Transverse colon (tissue), 4 donors: ENCODE results near the gene SLC22A23. TPM values are rescaled to one million over a fixed set of nuclear protein-coding genes. Genes with fewer than 3 reads are reported as not detected.

ENCODE experiments used
- DNase-seq: peaks from one replicate; pipeline ENCODE4 v3.0.0-alpha.2; 2019
- H3K27ac ChIP-seq, 4 donors: fragments of 200-600 bp; sonication (generic); 2 replicates each; pipeline ENCODE4 v1.5.1; 2016 to 2018; ENCODE audit warnings: inconsistent platforms in 4 of 4
- H3K27me3 ChIP-seq: fragments of 200-600 bp; sonication (generic); 2 replicates; pipeline ENCODE4 v1.5.1; 2017; ENCODE audit warnings: inconsistent platforms
- H3K36me3 ChIP-seq, 4 donors: fragments of 200-600 bp; sonication (generic); 2 replicates each; pipeline ENCODE4 v1.5.1; 2017 to 2019; ENCODE audit warnings: inconsistent platforms in 4 of 4
- H3K4me1 ChIP-seq, 4 donors: fragments of 200-600 bp; sonication (generic); 2 replicates each; pipeline ENCODE4 v1.5.1; 2017 to 2020; ENCODE audit warnings: inconsistent platforms in 4 of 4
- H3K4me3 ChIP-seq, 4 donors: fragments of 200-600 bp; sonication (generic); 1 replicate in 1 of 4; 2 replicates in 3 of 4; pipeline versions ENCODE4 v1.5.1 to v1.6.1; 2017 to 2019; ENCODE audit warnings: inconsistent platforms in 4 of 4
- H3K9me3 ChIP-seq, 2 donors: fragments of 200-600 bp; sonication (generic); 2 replicates each; pipeline ENCODE4 v1.5.1; 2017 to 2019; ENCODE audit warnings: inconsistent platforms in 2 of 2
- CTCF ChIP-seq, 5 experiments: fragments of 200-600 bp in 3 of 5; fragments of 450-650 bp in 2 of 5; sonication (generic) in 3 of 5; IDR thresholded peaks; 1 replicate in 2 of 5; 2 replicates in 3 of 5; pipeline ENCODE4 v1.5.1; 2016 to 2017; ENCODE audit warnings: antibody characterized with exemption in 5 of 5, inconsistent platforms in 3 of 5, mild to moderate bottlenecking in 2 of 5, moderate library complexity in 1 of 5
- EP300 ChIP-seq: sonication (generic); formaldehyde crosslinking; IDR thresholded peaks from one replicate; pipeline ENCODE4 v1.6.1; 2017; ENCODE audit warnings: antibody characterized with exemption, low read depth
- POLR2A ChIP-seq: fragments of 450-650 bp; IDR thresholded peaks from one replicate; pipeline ENCODE4 v1.6.1; 2016; ENCODE audit warnings: antibody characterized with exemption, mild to moderate bottlenecking, moderate library complexity
- POLR2AphosphoS5 ChIP-seq, 3 donors: sonication (generic); formaldehyde crosslinking; IDR thresholded peaks; one replicate each; pipeline ENCODE4 v1.6.1; 2016; ENCODE audit warnings: antibody characterized with exemption in 3 of 3
- WGBS, 2 donors: methylation state at CpG; one replicate each; pipeline ENCODE4 v1.1.5; 2018; ENCODE audit warnings: low coverage in 1 of 2; 5-methylcytosine and 5-hydroxymethylcytosine counted together
- in situ Hi-C, 4 donors: fragments of 200-750 bp; cut with MboI; loops; one replicate each; pipeline versions ENCODE4 v1.15.0 to v1.15.1; 2017; ENCODE audit warnings: low sequenced_read_pairs in 3 of 4, low pct_ligation_motif_present in 1 of 4, low pct_unique_long_range_greater_than_20kb in 1 of 4
- intact Hi-C: fragments of 100-400 bp; cut with DNase I; formaldehyde crosslinking; loops from one replicate; pipeline ENCODE4 v1.15.1; 2023; ENCODE audit warnings: low total_unique reads
- total RNA-seq, 4 donors: library from RNA; depleted of rRNA; stranded (reverse); fragments of >200 nt; gene quantifications; one replicate each; pipeline ENCODE4 v1.1.0, GENCODE V29; 2016

Gene SLC22A23
- total RNA-seq, 4 donors from 2014 or later, result 96.1 to 161 (median 117) TPM

- no peak overlapping the region for H3K27ac ChIP-seq
- 59% methylated on average over 4 of the region's 6 CpGs; no CpG with 5 or more reads in 1 of the 2 donors for WGBS, 2 donors
These were observed 195.4 kb downstream of the SLC22A23 start for GRCh38 chr6:3261518-3261820.

GRCh38 chr6:3260772-3261517 lies 195.9 kb downstream of the SLC22A23 start:
- no peak overlapping the region for H3K4me3 ChIP-seq
- peaks cover 15 to 26% (median 23%) of the 10 kb centered on the region in 4 donors for H3K4me1 ChIP-seq
- no peaks in the 10 kb centered on the region for H3K9me3 ChIP-seq
- in situ Hi-C loops (no loop called here), intact Hi-C loops (no loop called here)
- TF ChIP-seq POLR2AphosphoS5 (IDR thresholded peaks at IDR 0.05), result no peak
- TF ChIP-seq POLR2A, result no peak
- TF ChIP-seq CTCF (IDR thresholded peaks at IDR 0.05), result no peak
- no peak for TF ChIP-seq EP300
- no peak overlapping the region for H3K27ac ChIP-seq
- H3K36me3 ChIP-seq, result peaks cover 0 to 3% (median 0%) of the 10 kb centered on the region in 4 donors
- DNase-seq, result no peak
- WGBS, 2 donors, result 61 to 84% methylated on average over 3 to 17 of the region's 17 CpGs
- H3K27me3 ChIP-seq, result no peaks in the 10 kb centered on the region

More at GRCh38 chr6:3261518-3261820, 195.4 kb downstream of the SLC22A23 start:
- H3K4me3 ChIP-seq, result no peak overlapping the region
- DNase-seq, result no peak
- peaks cover 15 to 26% (median 23%) of the 10 kb centered on the region in 4 donors for H3K4me1 ChIP-seq
- in situ Hi-C loops, result no loop called here
- H3K27me3 ChIP-seq, result no peaks in the 10 kb centered on the region
- intact Hi-C loops, result no loop called here
- H3K9me3 ChIP-seq, result no peaks in the 10 kb centered on the region
- peaks cover 0 to 3% (median 0%) of the 10 kb centered on the region in 4 donors for H3K36me3 ChIP-seq
- TF ChIP-seq CTCF (IDR thresholded peaks at IDR 0.05) (no peak), EP300 (no peak), POLR2A (no peak), POLR2AphosphoS5 (IDR thresholded peaks at IDR 0.05) (no peak)

- intact Hi-C loops, result no loop called here
- Histone ChIP-seq H3K4me3 (no peak overlapping the region), H3K4me1 (peaks cover 15 to 26% (median 23%) of the 10 kb centered on the region in 4 donors), H3K36me3 (peaks cover 0 to 3% (median 0%) of the 10 kb centered on the region in 4 donors), H3K27me3 (no peaks in the 10 kb centered on the region), H3K9me3 (no peaks in the 10 kb centered on the region), H3K27ac (no peak overlapping the region)
- TF ChIP-seq CTCF (IDR thresholded peaks at IDR 0.05) (no peak), POLR2A (no peak), POLR2AphosphoS5 (IDR thresholded peaks at IDR 0.05) (no peak), EP300 (no peak)
- WGBS, 2 donors, result 78% methylated on average over 14 of the region's 14 CpGs; no CpG with 5 or more reads in 1 of the 2 donors
- no peak for DNase-seq
- in situ Hi-C loops, result no loop called here
These were observed 196.6 kb downstream of the SLC22A23 start for GRCh38 chr6:3260296-3260695.

- peak overlapping the region; percentile 71 to 90 (median 88) for H3K4me3 ChIP-seq
- TF ChIP-seq EP300 (no peak), POLR2AphosphoS5 (IDR thresholded peaks at IDR 0.05) (no peak), POLR2A (no peak), CTCF (IDR thresholded peaks at IDR 0.05) (no peak)
- in situ Hi-C loops, result loop anchor here in 1 of 4 donors (10.0 kb wide), 1 partner anchor 135 kb away; no protein-coding TSS in a partner anchor
- peaks cover 0 to 3% (median 0%) of the 10 kb centered on the region in 4 donors for H3K36me3 ChIP-seq
- H3K27ac ChIP-seq, result peak overlapping the region; percentile 82 to 87 (median 86)
- H3K27me3 ChIP-seq, result no peaks in the 10 kb centered on the region
- H3K4me1 ChIP-seq, result peaks cover 15 to 26% (median 23%) of the 10 kb centered on the region in 4 donors
- intact Hi-C loops, result no loop called here
- H3K9me3 ChIP-seq, result no peaks in the 10 kb centered on the region
- WGBS, 2 donors, result 1% methylated on average over 21 of the region's 21 CpGs; no CpG with 5 or more reads in 1 of the 2 donors
- peak; percentile 49 for DNase-seq
These were observed 197.3 kb downstream of the SLC22A23 start for GRCh38 chr6:3259491-3259958.
